ENCODE data around the gene GAS2L2. TPM values are rescaled to one million over a fixed set of nuclear protein-coding genes. Genes with fewer than 3 reads are reported as not detected.

The GAS2L2 gene
- total and polyA plus RNA-seq, 4 donors = not detected

DNA sequence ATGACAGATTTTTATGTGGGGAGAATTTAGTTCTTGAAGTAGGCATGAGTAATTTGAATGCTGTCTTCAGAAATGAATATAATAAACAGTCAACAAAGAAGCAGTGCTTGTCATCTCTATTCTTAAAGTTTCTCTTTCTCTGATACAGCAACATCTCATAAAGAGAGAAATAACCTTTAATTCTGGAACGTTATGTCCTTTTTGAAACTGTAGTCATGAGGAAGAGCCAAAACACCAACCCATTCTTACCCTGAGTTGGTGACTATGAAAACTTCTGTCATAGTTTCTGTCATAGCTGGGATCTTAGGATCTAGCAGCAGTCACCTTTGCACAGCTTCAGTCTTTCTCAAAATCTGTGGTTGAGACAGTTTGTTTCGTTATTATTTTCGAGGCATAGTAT is 36.9 kb downstream of the GAS2L2 start:
- H3K4me3 ChIP-seq (ENCODE audit: low read depth in 1 of 3, low read length in 3 of 3) = no peak overlapping the region
- H3K27me3 ChIP-seq (ENCODE audit: control insufficient read depth in 4 of 4, insufficient read depth in 4 of 4, low read length in 3 of 4) = no peaks in the 10 kb centered on the region
- H3K4me1 ChIP-seq (ENCODE audit: control insufficient read depth in 4 of 4, insufficient read depth in 4 of 4, low read length in 3 of 4) = peaks cover 0 to 35% (median 29%) of the 10 kb centered on the region in 4 donors
- H3K27ac ChIP-seq (ENCODE audit: low read depth in 1 of 2, low read length in 2 of 2) = peak overlapping the region in 1 of 2 donors; percentile 26
- H3K9ac ChIP-seq (ENCODE audit: low read depth in 1 of 2, low read length in 2 of 2) = no peak overlapping the region
- H3K9me3 ChIP-seq (ENCODE audit: control insufficient read depth in 4 of 4, low read length in 3 of 4) = no peaks in the 10 kb centered on the region
- WGBS = 83% methylated on average over 3 of the region's 3 CpGs
- TF ChIP-seq CTCF (IDR thresholded peaks at IDR 0.05; ENCODE audit: low read depth, low read length, missing input control) = no peak
- TF ChIP-seq ATF3 (IDR thresholded peaks at IDR 0.05) = no peak
- no peak for TF ChIP-seq EGR1 (IDR thresholded peaks at IDR 0.05; ENCODE audit: low read depth in 2 of 2)
- TF ChIP-seq, protein P1, sequence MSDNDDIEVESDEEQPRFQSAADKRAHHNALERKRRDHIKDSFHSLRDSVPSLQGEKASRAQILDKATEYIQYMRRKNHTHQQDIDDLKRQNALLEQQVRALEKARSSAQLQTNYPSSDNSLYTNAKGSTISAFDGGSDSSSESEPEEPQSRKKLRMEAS (IDR thresholded peaks at IDR 0.05) = no peak
- no peak for TF ChIP-seq HNF4G (IDR thresholded peaks at IDR 0.05)
- TF ChIP-seq YY1 (IDR thresholded peaks at IDR 0.05) = no peak
- H3K36me3 ChIP-seq (ENCODE audit: control insufficient read depth in 4 of 4, insufficient read depth in 3 of 4, low read depth in 1 of 4, low read length in 3 of 4) = peaks cover 0 to 4% (median 2%) of the 10 kb centered on the region in 4 donors
- no peak for DNase-seq (ENCODE audit: low spot score)

DNA sequence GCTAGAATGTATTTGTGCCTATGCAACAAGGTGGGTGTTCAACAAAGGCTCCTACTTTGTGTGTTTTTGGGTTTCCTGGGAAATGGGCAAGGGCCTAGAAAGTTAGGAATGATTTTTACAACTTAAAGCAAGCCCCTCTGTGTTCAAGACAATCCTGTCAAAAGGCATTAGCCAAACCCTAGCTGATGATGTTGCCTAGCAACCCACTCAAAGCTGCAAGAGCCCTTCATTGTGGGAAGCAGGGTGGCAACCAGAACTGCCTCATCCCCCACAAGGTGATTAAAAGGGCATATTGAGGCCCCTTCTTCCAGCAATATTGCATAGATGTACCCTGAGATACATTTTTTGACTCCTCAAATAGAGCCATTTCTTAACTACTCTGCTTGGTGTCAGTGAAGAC is 37.6 kb downstream of the GAS2L2 start:
- H3K9me3 ChIP-seq (ENCODE audit: control insufficient read depth in 4 of 4, low read length in 3 of 4) = no peaks in the 10 kb centered on the region
- TF ChIP-seq YY1 (IDR thresholded peaks at IDR 0.05) (no peak), FOXA2 (IDR thresholded peaks at IDR 0.05) (no peak), SP1 (IDR thresholded peaks at IDR 0.05) (no peak), ATF3 (IDR thresholded peaks at IDR 0.05) (no peak), FOXA1 (IDR thresholded peaks at IDR 0.05) (no peak), TAF1 (conservative IDR thresholded peaks at IDR 0.05) (no peak), HNF4A (conservative IDR thresholded peaks at IDR 0.05) (no peak), ZBTB33 (IDR thresholded peaks at IDR 0.05) (no peak), HNF4G (IDR thresholded peaks at IDR 0.05) (no peak), RAD21 (IDR thresholded peaks at IDR 0.05) (no peak), CTCF (IDR thresholded peaks at IDR 0.05; ENCODE audit: low read depth, low read length, missing input control) (no peak), EGR1 (IDR thresholded peaks at IDR 0.05; ENCODE audit: low read depth in 2 of 2) (no peak), NR2F2 (IDR thresholded peaks at IDR 0.05) (no peak), GABPA (IDR thresholded peaks at IDR 0.05 in 1 of 2, conservative IDR thresholded peaks at IDR 0.05 in 1 of 2) (no peak), JUND (IDR thresholded peaks at IDR 0.05) (no peak), RXRA (IDR thresholded peaks at IDR 0.05) (no peak)
- TF ChIP-seq, protein P1 (IDR thresholded peaks at IDR 0.05) = no peak
- TF ChIP-seq, protein P2, sequence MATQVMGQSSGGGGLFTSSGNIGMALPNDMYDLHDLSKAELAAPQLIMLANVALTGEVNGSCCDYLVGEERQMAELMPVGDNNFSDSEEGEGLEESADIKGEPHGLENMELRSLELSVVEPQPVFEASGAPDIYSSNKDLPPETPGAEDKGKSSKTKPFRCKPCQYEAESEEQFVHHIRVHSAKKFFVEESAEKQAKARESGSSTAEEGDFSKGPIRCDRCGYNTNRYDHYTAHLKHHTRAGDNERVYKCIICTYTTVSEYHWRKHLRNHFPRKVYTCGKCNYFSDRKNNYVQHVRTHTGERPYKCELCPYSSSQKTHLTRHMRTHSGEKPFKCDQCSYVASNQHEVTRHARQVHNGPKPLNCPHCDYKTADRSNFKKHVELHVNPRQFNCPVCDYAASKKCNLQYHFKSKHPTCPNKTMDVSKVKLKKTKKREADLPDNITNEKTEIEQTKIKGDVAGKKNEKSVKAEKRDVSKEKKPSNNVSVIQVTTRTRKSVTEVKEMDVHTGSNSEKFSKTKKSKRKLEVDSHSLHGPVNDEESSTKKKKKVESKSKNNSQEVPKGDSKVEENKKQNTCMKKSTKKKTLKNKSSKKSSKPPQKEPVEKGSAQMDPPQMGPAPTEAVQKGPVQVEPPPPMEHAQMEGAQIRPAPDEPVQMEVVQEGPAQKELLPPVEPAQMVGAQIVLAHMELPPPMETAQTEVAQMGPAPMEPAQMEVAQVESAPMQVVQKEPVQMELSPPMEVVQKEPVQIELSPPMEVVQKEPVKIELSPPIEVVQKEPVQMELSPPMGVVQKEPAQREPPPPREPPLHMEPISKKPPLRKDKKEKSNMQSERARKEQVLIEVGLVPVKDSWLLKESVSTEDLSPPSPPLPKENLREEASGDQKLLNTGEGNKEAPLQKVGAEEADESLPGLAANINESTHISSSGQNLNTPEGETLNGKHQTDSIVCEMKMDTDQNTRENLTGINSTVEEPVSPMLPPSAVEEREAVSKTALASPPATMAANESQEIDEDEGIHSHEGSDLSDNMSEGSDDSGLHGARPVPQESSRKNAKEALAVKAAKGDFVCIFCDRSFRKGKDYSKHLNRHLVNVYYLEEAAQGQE (IDR thresholded peaks at IDR 0.05) = no peak
- no peaks in the 10 kb centered on the region for H3K27me3 ChIP-seq (ENCODE audit: control insufficient read depth in 4 of 4, insufficient read depth in 4 of 4, low read length in 3 of 4)
- no peak overlapping the region for H3K4me3 ChIP-seq (ENCODE audit: low read depth in 1 of 3, low read length in 3 of 3)
- no peak for DNase-seq (ENCODE audit: low spot score)
- no peak overlapping the region for H3K27ac ChIP-seq (ENCODE audit: low read depth in 1 of 2, low read length in 2 of 2)
- peaks cover 0 to 4% (median 2%) of the 10 kb centered on the region in 4 donors for H3K36me3 ChIP-seq (ENCODE audit: control insufficient read depth in 4 of 4, insufficient read depth in 3 of 4, low read depth in 1 of 4, low read length in 3 of 4)
- H3K4me1 ChIP-seq (ENCODE audit: control insufficient read depth in 4 of 4, insufficient read depth in 4 of 4, low read length in 3 of 4) = peaks cover 0 to 35% (median 29%) of the 10 kb centered on the region in 4 donors
- no peak overlapping the region for H3K9ac ChIP-seq (ENCODE audit: low read depth in 1 of 2, low read length in 2 of 2)
